Measurements from ENCODE around the gene TRMU. TPM values are rescaled to one million over a fixed set of nuclear protein-coding genes. Genes with fewer than 3 reads are reported as not detected.

The TRMU gene
- total and polyA plus RNA-seq, 2 donors (not counting 3 experiments of a cell fraction or from before 2014, with no cell fraction given): 42.4 to 65.7 TPM

DNA sequence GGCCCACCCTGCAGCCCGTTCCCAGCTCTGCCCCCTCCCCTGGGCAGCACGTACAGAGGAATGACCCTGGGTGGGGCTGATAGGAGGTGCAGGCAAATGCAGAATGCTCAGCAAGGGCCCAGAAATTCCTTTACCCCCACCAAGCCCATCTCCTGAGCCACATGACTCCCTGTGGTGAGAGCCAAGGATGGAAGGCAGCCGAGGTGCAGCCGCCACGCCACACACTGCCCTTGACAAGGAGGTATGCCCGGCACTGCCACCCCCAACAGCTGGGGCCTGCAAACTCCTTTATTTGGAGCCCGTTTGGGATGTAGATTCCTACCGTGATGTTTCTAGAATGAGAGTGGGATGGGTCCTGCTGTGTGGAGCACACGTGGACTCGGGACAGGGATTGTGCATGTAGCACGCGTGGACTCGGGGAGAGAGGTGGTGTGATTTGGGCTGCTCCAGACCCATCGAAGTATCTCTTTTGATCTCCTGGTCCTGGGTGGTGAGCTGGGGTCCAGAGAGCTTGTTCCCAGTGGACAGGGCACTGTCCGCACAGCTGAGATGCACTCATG lies 25.9 kb upstream of the TRMU start:
- TF ChIP-seq FOS (IDR thresholded peaks at IDR 0.05; ENCODE audit: borderline replicate concordance, insufficient read depth, low read length): no peak
- TF ChIP-seq EZH2 (IDR thresholded peaks at IDR 0.05; ENCODE audit: borderline replicate concordance, low read depth, low read length, severe bottlenecking): no peak
- TF ChIP-seq, protein P1, sequence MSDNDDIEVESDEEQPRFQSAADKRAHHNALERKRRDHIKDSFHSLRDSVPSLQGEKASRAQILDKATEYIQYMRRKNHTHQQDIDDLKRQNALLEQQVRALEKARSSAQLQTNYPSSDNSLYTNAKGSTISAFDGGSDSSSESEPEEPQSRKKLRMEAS (IDR thresholded peaks at IDR 0.05; ENCODE audit: insufficient read depth, insufficient read length): no peak
- no peak for TF ChIP-seq GATA2 (IDR thresholded peaks at IDR 0.05; ENCODE audit: insufficient read depth, insufficient read length, low read depth, low read length)
- TF ChIP-seq, protein P2, sequence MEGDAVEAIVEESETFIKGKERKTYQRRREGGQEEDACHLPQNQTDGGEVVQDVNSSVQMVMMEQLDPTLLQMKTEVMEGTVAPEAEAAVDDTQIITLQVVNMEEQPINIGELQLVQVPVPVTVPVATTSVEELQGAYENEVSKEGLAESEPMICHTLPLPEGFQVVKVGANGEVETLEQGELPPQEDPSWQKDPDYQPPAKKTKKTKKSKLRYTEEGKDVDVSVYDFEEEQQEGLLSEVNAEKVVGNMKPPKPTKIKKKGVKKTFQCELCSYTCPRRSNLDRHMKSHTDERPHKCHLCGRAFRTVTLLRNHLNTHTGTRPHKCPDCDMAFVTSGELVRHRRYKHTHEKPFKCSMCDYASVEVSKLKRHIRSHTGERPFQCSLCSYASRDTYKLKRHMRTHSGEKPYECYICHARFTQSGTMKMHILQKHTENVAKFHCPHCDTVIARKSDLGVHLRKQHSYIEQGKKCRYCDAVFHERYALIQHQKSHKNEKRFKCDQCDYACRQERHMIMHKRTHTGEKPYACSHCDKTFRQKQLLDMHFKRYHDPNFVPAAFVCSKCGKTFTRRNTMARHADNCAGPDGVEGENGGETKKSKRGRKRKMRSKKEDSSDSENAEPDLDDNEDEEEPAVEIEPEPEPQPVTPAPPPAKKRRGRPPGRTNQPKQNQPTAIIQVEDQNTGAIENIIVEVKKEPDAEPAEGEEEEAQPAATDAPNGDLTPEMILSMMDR (IDR thresholded peaks at IDR 0.05; ENCODE audit: extremely low read depth in 1 of 2, insufficient read depth in 1 of 2, low read depth in 1 of 2, low read length in 2 of 2): no peak
- TF ChIP-seq POLR2A (IDR thresholded peaks at IDR 0.05; ENCODE audit: low read depth, low read length): no peak
- TF ChIP-seq JUN (IDR thresholded peaks at IDR 0.05; ENCODE audit: borderline replicate concordance, insufficient read depth, insufficient read length, low read depth): no peak
- no peak for TF ChIP-seq POLR2AphosphoS5 (IDR thresholded peaks at IDR 0.05; ENCODE audit: insufficient read depth, low read depth, low read length)
- intact Hi-C loops (cut with micrococcal nuclease) (no loop called here), dilution Hi-C loops (cut with MboI; ENCODE audit: extremely low pct_ligation_motif_present, low sequenced_read_pairs) (no loop called here)
- H3K36me3 ChIP-seq (ENCODE audit: control insufficient read depth in 2 of 2, extremely low read depth in 1 of 2, insufficient read depth in 2 of 2, low read length in 2 of 2): peaks cover 0 to 6% of the 10 kb centered on the region in 2 experiments
- CTCF ChIA-PET: interaction anchor here (0.8 to 2.7 kb wide), 3 partner anchors 9 to 188 kb away, joined by 3 to 9 read pairs (median 4); partner anchors contain the start of gene CDPF1
- H3K79me2 ChIP-seq (ENCODE audit: control insufficient read depth, insufficient read depth, low read length): peaks cover 60% of the 10 kb centered on the region
- no peaks in the 10 kb centered on the region for H4K20me1 ChIP-seq (replicated peaks; ENCODE audit: control insufficient read depth, extremely low read depth, insufficient read depth, low read length)
- no peak overlapping the region for H2AFZ ChIP-seq (ENCODE audit: low read depth, low read length)
- FAIRE-seq (no peak), DNase-seq (ENCODE audit: low read depth, low spot score) (no peak)
- no peak overlapping the region for H3K9ac ChIP-seq (replicated peaks; ENCODE audit: extremely low read depth, insufficient read depth, low read length)
- BruUV-seq (replicated peaks): no TSS peak
- H3K9me1 ChIP-seq (replicated peaks; ENCODE audit: control insufficient read depth, extremely low read depth, insufficient read depth, low read length): no peaks in the 10 kb centered on the region
- no peaks in the 10 kb centered on the region for H3K9me3 ChIP-seq (replicated peaks; ENCODE audit: control insufficient read depth, insufficient read depth, low read length)
- H3K27ac ChIP-seq (ENCODE audit: insufficient read depth, low read depth, low read length): no peak overlapping the region
- H3K4me2 ChIP-seq (ENCODE audit: insufficient read depth, low read length): no peak overlapping the region
- H3K27me3 ChIP-seq (ENCODE audit: control insufficient read depth in 2 of 2, insufficient read depth in 2 of 2, low read length in 2 of 2): no peaks in the 10 kb centered on the region
- H3K4me3 ChIP-seq (replicated peaks in 1 of 3; ENCODE audit: insufficient read depth in 1 of 3, low read depth in 1 of 3, low read length in 3 of 3): no peak overlapping the region
- POLR2A ChIA-PET: no interaction called here
- H3K4me1 ChIP-seq (ENCODE audit: control insufficient read depth, extremely low read depth, insufficient read depth, low read length): no peaks in the 10 kb centered on the region

Data from endothelial cell of umbilical vein (primary cell).